Gastrocnemius medialis (tissue), 4 donors: ENCODE data around the gene ZFHX3. TPM values are rescaled to one million over a fixed set of nuclear protein-coding genes. Genes with fewer than 3 reads are reported as not detected.

ENCODE experiments used
- ATAC-seq, 2 donors: fragments of 150-250 bp; one replicate each; pipeline ENCODE4 v1.9.1; 2016
- DNase-seq, 2 donors: peaks; one replicate each; pipeline ENCODE4 v3.0.0-alpha.2; 2019
- H3K27ac ChIP-seq, 4 donors: fragments of 200-600 bp; sonication (generic); 1 replicate in 1 of 4; 2 replicates in 3 of 4; pipeline ENCODE4 v1.5.1; 2016 to 2018; ENCODE audit warnings: mild to moderate bottlenecking in 2 of 4, moderate library complexity in 1 of 4
- H3K27me3 ChIP-seq, 3 donors: fragments of 200-600 bp; sonication (generic) in 2 of 3; 1 replicate in 1 of 3; 2 replicates in 2 of 3; pipeline versions ENCODE4 v1.5.1 to v1.6.0; 2016 to 2019; ENCODE audit warnings: mild to moderate bottlenecking in 1 of 3, moderate library complexity in 1 of 3
- H3K36me3 ChIP-seq, 2 donors: fragments of 200-600 bp; sonication (generic) in 1 of 2; one replicate each; pipeline ENCODE4 v1.5.1; 2017 to 2018
- H3K4me1 ChIP-seq, 2 donors: fragments of 200-600 bp; sonication (generic) in 1 of 2; one replicate each; pipeline ENCODE4 v1.5.1; 2016 to 2017; ENCODE audit warnings: mild to moderate bottlenecking in 2 of 2
- H3K4me3 ChIP-seq, 4 donors: fragments of 200-600 bp; sonication (generic) in 3 of 4; 1 replicate in 1 of 4; 2 replicates in 3 of 4; pipeline ENCODE4 v1.5.1; 2016 to 2019; ENCODE audit warnings: mild to moderate bottlenecking in 2 of 4
- H3K9me3 ChIP-seq, 3 donors: fragments of 200-600 bp; sonication (generic) in 2 of 3; 1 replicate in 1 of 3; 2 replicates in 2 of 3; pipeline ENCODE4 v1.5.1; 2016 to 2019
- CTCF ChIP-seq, 5 experiments: fragments of 450-650 bp in 3 of 5; fragments of 200-600 bp in 2 of 5; sonication (generic) in 2 of 5; IDR thresholded peaks in 4 of 5; conservative IDR thresholded peaks in 1 of 5; 1 replicate in 4 of 5; 2 replicates in 1 of 5; pipeline ENCODE4 v1.5.1; 2016 to 2019; ENCODE audit warnings: antibody characterized with exemption in 5 of 5, mild to moderate bottlenecking in 3 of 5, moderate library complexity in 3 of 5
- POLR2A ChIP-seq, 2 donors: fragments of 450-650 bp; IDR thresholded peaks; one replicate each; pipeline ENCODE4 v1.6.1; 2017; ENCODE audit warnings: antibody characterized with exemption in 2 of 2, mild to moderate bottlenecking in 2 of 2, moderate library complexity in 2 of 2
- in situ Hi-C, 4 donors: fragments of 200-750 bp; cut with MboI; loops; one replicate each; pipeline versions ENCODE4 v1.15.0 to v1.8.0; 2017; ENCODE audit warnings: low sequenced_read_pairs in 4 of 4
- intact Hi-C: fragments of 100-400 bp; cut with DNase I; formaldehyde crosslinking; loops from one replicate; pipeline ENCODE4 v1.15.1; 2023; ENCODE audit warnings: low total_unique reads
- total RNA-seq, 4 donors: library from RNA; depleted of rRNA; stranded (reverse); fragments of >200 nt; gene quantifications; one replicate each; pipeline versions ENCODE4 v1.1.0 to v1.2.3, GENCODE V29; 2016

The ZFHX3 gene
- total RNA-seq, 4 donors from 2014 or later: 14.0 to 28.5 (median 27.3) TPM

GRCh38 chr16:72796222-72796621 is 251.7 kb downstream of the ZFHX3 start:
- DNase-seq: no peak
- in situ Hi-C loops: no loop called here

GRCh38 chr16:72794986-72795385 is 252.9 kb downstream of the ZFHX3 start:
- Histone ChIP-seq H3K36me3 (peaks cover 0 to 76% of the 10 kb centered on the region in 2 donors), H3K9me3 (no peaks in the 10 kb centered on the region), H3K4me3 (no peak overlapping the region), H3K27ac (no peak overlapping the region), H3K27me3 (no peaks in the 10 kb centered on the region), H3K4me1 (no peaks in the 10 kb centered on the region)
- in situ Hi-C loops: no loop called here
- no peak for ATAC-seq
- intact Hi-C loops: no loop called here
- TF ChIP-seq POLR2A (IDR thresholded peaks at IDR 0.05): no peak
- TF ChIP-seq CTCF (IDR thresholded peaks at IDR 0.05 in 4 of 5, conservative IDR thresholded peaks at IDR 0.05 in 1 of 5): no peak
- no peak for DNase-seq

More at GRCh38 chr16:72796222-72796621, 251.7 kb downstream of the ZFHX3 start:
- TF ChIP-seq CTCF (IDR thresholded peaks at IDR 0.05 in 4 of 5, conservative IDR thresholded peaks at IDR 0.05 in 1 of 5) (no peak), POLR2A (IDR thresholded peaks at IDR 0.05) (no peak)
- Histone ChIP-seq H3K4me1 (no peaks in the 10 kb centered on the region), H3K27ac (no peak overlapping the region), H3K36me3 (peaks cover 0 to 68% of the 10 kb centered on the region in 2 donors), H3K9me3 (no peaks in the 10 kb centered on the region), H3K4me3 (no peak overlapping the region), H3K27me3 (no peaks in the 10 kb centered on the region)
- no peak for ATAC-seq
- intact Hi-C loops: no loop called here

GRCh38 chr16:72794319-72794718 is 253.6 kb downstream of the ZFHX3 start:
- Histone ChIP-seq H3K36me3 (peaks cover 0 to 72% of the 10 kb centered on the region in 2 donors), H3K4me3 (no peak overlapping the region), H3K9me3 (no peaks in the 10 kb centered on the region), H3K27me3 (no peaks in the 10 kb centered on the region), H3K27ac (no peak overlapping the region), H3K4me1 (peaks cover 0 to 1% of the 10 kb centered on the region in 2 donors)
- intact Hi-C loops: no loop called here
- ATAC-seq (no peak), DNase-seq (no peak)
- in situ Hi-C loops: no loop called here
- no peak for TF ChIP-seq POLR2A (IDR thresholded peaks at IDR 0.05)
- TF ChIP-seq CTCF (IDR thresholded peaks at IDR 0.05 in 4 of 5, conservative IDR thresholded peaks at IDR 0.05 in 1 of 5): no peak

GRCh38 chr16:72793716-72794115 is 254.2 kb downstream of the ZFHX3 start:
- in situ Hi-C loops (no loop called here), intact Hi-C loops (no loop called here)
- H3K4me3 ChIP-seq: no peak overlapping the region
- no peak for TF ChIP-seq POLR2A (IDR thresholded peaks at IDR 0.05)
- no peak for TF ChIP-seq CTCF (IDR thresholded peaks at IDR 0.05 in 4 of 5, conservative IDR thresholded peaks at IDR 0.05 in 1 of 5)
- peaks cover 0 to 3% of the 10 kb centered on the region in 2 donors for H3K4me1 ChIP-seq
- H3K36me3 ChIP-seq: peaks cover 0 to 66% of the 10 kb centered on the region in 2 donors
- no peak overlapping the region for H3K27ac ChIP-seq
- no peaks in the 10 kb centered on the region for H3K27me3 ChIP-seq
- ATAC-seq (no peak), DNase-seq (no peak)
- H3K9me3 ChIP-seq: no peaks in the 10 kb centered on the region

- no peak for TF ChIP-seq POLR2A (IDR thresholded peaks at IDR 0.05)
- TF ChIP-seq CTCF (IDR thresholded peaks at IDR 0.05 in 4 of 5, conservative IDR thresholded peaks at IDR 0.05 in 1 of 5): no peak
- Histone ChIP-seq H3K36me3 (peaks cover 0 to 59% of the 10 kb centered on the region in 2 donors), H3K4me3 (no peak overlapping the region), H3K27ac (no peak overlapping the region), H3K9me3 (no peaks in the 10 kb centered on the region), H3K4me1 (peaks cover 0 to 3% of the 10 kb centered on the region in 2 donors), H3K27me3 (no peaks in the 10 kb centered on the region)
- in situ Hi-C loops (no loop called here), intact Hi-C loops (no loop called here)
- ATAC-seq (no peak), DNase-seq (no peak)
These were observed 254.9 kb downstream of the ZFHX3 start for GRCh38 chr16:72793017-72793416.
